Adrenal gland (tissue), 5 donors: Measurements from ENCODE around the gene TSPEAR.

Experiments
- POLR2A ChIP-seq, 2 donors: fragments of 450-650 bp; IDR thresholded peaks; one replicate each; pipeline ENCODE4 v1.6.1; 2017; ENCODE audit warnings: antibody characterized with exemption in 2 of 2, mild to moderate bottlenecking in 2 of 2, moderate library complexity in 1 of 2
- TF ChIP-seq, protein P1 (sequence below), 6 experiments: fragments of 450-650 bp in 4 of 6; fragments of 200-600 bp in 2 of 6; sonication (generic) in 1 of 6; IDR thresholded peaks; 1 replicate in 5 of 6; 2 replicates in 1 of 6; pipeline versions ENCODE4 v1.5.1 to v1.8.0; 2016 to 2021; ENCODE audit warnings: antibody characterized with exemption in 6 of 6, mild to moderate bottlenecking in 2 of 6, moderate library complexity in 1 of 6
- donor health status: DM: no; HTN: no; CAD: no.

DNA sequence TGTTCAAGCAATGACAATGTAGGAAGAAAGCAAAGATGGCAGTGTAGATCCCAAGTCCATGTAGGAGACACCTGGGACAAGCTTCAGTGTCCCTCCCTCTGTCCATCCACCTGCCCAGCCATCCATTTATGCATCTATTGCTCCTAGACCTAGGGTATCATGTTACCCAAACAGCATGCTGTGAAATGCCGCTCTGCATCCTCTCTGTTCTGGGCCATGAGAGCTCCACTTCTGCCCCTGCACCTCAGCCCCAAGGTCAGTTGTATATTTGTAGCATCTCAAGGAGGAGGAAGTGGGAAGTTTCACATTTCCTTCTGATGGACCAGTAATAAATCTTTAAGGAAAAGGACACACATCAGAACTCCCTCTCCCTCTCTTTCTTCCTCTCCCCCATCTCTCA is 27.9 kb upstream of the TSPEAR start:
- TF ChIP-seq, protein P1, sequence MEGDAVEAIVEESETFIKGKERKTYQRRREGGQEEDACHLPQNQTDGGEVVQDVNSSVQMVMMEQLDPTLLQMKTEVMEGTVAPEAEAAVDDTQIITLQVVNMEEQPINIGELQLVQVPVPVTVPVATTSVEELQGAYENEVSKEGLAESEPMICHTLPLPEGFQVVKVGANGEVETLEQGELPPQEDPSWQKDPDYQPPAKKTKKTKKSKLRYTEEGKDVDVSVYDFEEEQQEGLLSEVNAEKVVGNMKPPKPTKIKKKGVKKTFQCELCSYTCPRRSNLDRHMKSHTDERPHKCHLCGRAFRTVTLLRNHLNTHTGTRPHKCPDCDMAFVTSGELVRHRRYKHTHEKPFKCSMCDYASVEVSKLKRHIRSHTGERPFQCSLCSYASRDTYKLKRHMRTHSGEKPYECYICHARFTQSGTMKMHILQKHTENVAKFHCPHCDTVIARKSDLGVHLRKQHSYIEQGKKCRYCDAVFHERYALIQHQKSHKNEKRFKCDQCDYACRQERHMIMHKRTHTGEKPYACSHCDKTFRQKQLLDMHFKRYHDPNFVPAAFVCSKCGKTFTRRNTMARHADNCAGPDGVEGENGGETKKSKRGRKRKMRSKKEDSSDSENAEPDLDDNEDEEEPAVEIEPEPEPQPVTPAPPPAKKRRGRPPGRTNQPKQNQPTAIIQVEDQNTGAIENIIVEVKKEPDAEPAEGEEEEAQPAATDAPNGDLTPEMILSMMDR (IDR thresholded peaks at IDR 0.05) = no peak
- no peak for TF ChIP-seq POLR2A (IDR thresholded peaks at IDR 0.05)
